HEK293T (cell line): ENCODE data around the gene IL4I1.

Source experiments
- CTCF ChIA-PET: fragments of 350-600 bp; formaldehyde crosslinking; extraction: SDS; loops from one replicate; lab custom pipeline; 2021; ENCODE audit warnings: antibody characterized with exemption, inconsistent platforms; lab: Yijun Ruan, JAX
- POLR2A ChIA-PET: fragments of 350-600 bp; formaldehyde crosslinking; extraction: SDS; loops from one replicate; lab custom pipeline; 2020; ENCODE audit warnings: antibody characterized with exemption, inconsistent platforms; lab: Yijun Ruan, JAX
- DNase-seq: peaks from one replicate; pipeline ENCODE4 v3.0.0; 2012; ENCODE audit warnings: mixed read lengths; ENCODE audit errors: extremely low spot score
- ARNT ChIP-seq: fragments of 450-650 bp; IDR thresholded peaks from 2 replicates; pipeline ENCODE4 v1.6.1; 2017; ENCODE audit warnings: mild to moderate bottlenecking
- BHLHE40 ChIP-seq: fragments of 450-650 bp; IDR thresholded peaks from 2 replicates; pipeline ENCODE4 v1.6.1; 2016; ENCODE audit warnings: mild to moderate bottlenecking, moderate library complexity, borderline replicate concordance
- CTBP1 ChIP-seq: fragments of 450-650 bp; IDR thresholded peaks from 2 replicates; pipeline ENCODE4 v1.6.1; 2016; ENCODE audit warnings: borderline replicate concordance
- ELF4 ChIP-seq: fragments of 450-650 bp; IDR thresholded peaks from 2 replicates; pipeline ENCODE4 v1.6.1; 2017; ENCODE audit warnings: antibody characterized with exemption
- FOXA1 ChIP-seq: fragments of 450-650 bp; IDR thresholded peaks from 2 replicates; pipeline ENCODE4 v1.6.1; 2016; ENCODE audit warnings: mild to moderate bottlenecking
- FOXK2 ChIP-seq: fragments of 450-650 bp; IDR thresholded peaks from 2 replicates; pipeline ENCODE4 v1.6.1; 2016; ENCODE audit warnings: mild to moderate bottlenecking
- FOXM1 ChIP-seq: fragments of 450-650 bp; IDR thresholded peaks from 2 replicates; pipeline ENCODE4 v1.6.1; 2017; ENCODE audit warnings: mild to moderate bottlenecking, borderline replicate concordance
- HDGF ChIP-seq: fragments of 450-650 bp; IDR thresholded peaks from 2 replicates; pipeline ENCODE4 v1.6.1; 2017; ENCODE audit warnings: antibody characterized with exemption, borderline replicate concordance
- L3MBTL2 ChIP-seq: fragments of 450-650 bp; conservative IDR thresholded peaks from 2 replicates; pipeline ENCODE4 v1.6.1; 2016; ENCODE audit warnings: mild to moderate bottlenecking
- LEF1 ChIP-seq: fragments of 450-650 bp; IDR thresholded peaks from 2 replicates; pipeline ENCODE4 v1.6.1; 2017; ENCODE audit warnings: mild to moderate bottlenecking, borderline replicate concordance
- NFRKB ChIP-seq: fragments of 450-650 bp; IDR thresholded peaks from 2 replicates; pipeline ENCODE4 v1.6.1; 2016; ENCODE audit warnings: mild to moderate bottlenecking, moderate library complexity
- PKNOX1 ChIP-seq: fragments of 450-650 bp; IDR thresholded peaks from 2 replicates; pipeline ENCODE4 v1.6.1; 2016
- SP1 ChIP-seq: fragments of 450-650 bp; IDR thresholded peaks from 2 replicates; pipeline ENCODE4 v1.6.1; 2017
- SUZ12 ChIP-seq: fragments of 450-650 bp; IDR thresholded peaks from 2 replicates; pipeline ENCODE4 v1.6.1; 2016; ENCODE audit warnings: mild to moderate bottlenecking
- TARDBP ChIP-seq: fragments of 450-650 bp; IDR thresholded peaks from 2 replicates; pipeline ENCODE4 v1.6.1; 2016
- ZNF384 ChIP-seq: fragments of 450-650 bp; IDR thresholded peaks from 2 replicates; pipeline ENCODE4 v1.6.1; 2016

IL4I1 gene

GRCh38 chr19:49930483-49931011 is 33.9 kb upstream of the IL4I1 start:
- ChIA-PET CTCF (no interaction called here), POLR2A (interaction anchor here (0.8 to 2.6 kb wide), 8 partner anchors 11 to 120 kb away, joined by 3 to 27 read pairs (median 6); partner anchors contain the start of gene PNKP)
- DNase-seq: no peak
- TF ChIP-seq ARNT: no peak
- no peak for TF ChIP-seq FOXM1
- no peak for TF ChIP-seq LEF1
- TF ChIP-seq SUZ12: no peak
- no peak for TF ChIP-seq L3MBTL2
- TF ChIP-seq HDGF: no peak
- TF ChIP-seq NFRKB: no peak
- TF ChIP-seq TARDBP: no peak
- no peak for TF ChIP-seq BHLHE40
- TF ChIP-seq CTBP1: no peak
- no peak for TF ChIP-seq ELF4
- TF ChIP-seq PKNOX1: no peak
- no peak for TF ChIP-seq FOXK2
- no peak for TF ChIP-seq SP1
- no peak for TF ChIP-seq ZNF384
- TF ChIP-seq FOXA1: no peak

GRCh38 chr19:49929611-49930482 is 33.2 kb upstream of the IL4I1 start:
- ChIA-PET CTCF (no interaction called here), POLR2A (interaction anchor here (0.8 to 2.6 kb wide), 18 partner anchors 10 to 120 kb away, joined by 3 to 27 read pairs (median 5); partner anchors contain the start of genes AKT1S1, PNKP, PTOV1 and TBC1D17)
- DNase-seq: peak; percentile 97
- TF ChIP-seq LEF1 (no peak), PKNOX1 (peak; percentile 99), ZNF384 (peak; percentile 39; the same call in 1 of the 2 replicates), BHLHE40 (no peak), FOXA1 (no peak), L3MBTL2 (peak; percentile 44; the same call in 1 of the 2 replicates), ARNT (no peak), TARDBP (no peak), ELF4 (peak; percentile 76; the same call in 1 of the 2 replicates), NFRKB (no peak), FOXM1 (0 out of 2 replicates have a peak, but pooled peaks have one; percentile 20), CTBP1 (no peak), HDGF (peak; percentile 76; the same call in 1 of the 2 replicates)

GRCh38 chr19:49929121-49929610 is 32.5 kb upstream of the IL4I1 start, which contains the start of the genes ATF5 and NUP62:
Gene ATF5, plus strand, starts transcription at chr19:49929205. Its CDS starts 1,646 bp downstream, at chr19:49930851.
Gene NUP62, minus strand, starts transcription at chr19:49929504. Its CDS starts 19,697 bp downstream, at chr19:49909807.
- ChIA-PET POLR2A (interaction anchor here (1.0 to 2.6 kb wide), 17 partner anchors 9 to 119 kb away, joined by 3 to 27 read pairs (median 5); partner anchors contain the start of genes AKT1S1, PNKP, PTOV1 and TBC1D17), CTCF (no interaction called here)
- no peak for TF ChIP-seq FOXM1
- TF ChIP-seq HDGF: no peak
- TF ChIP-seq SUZ12: no peak
- no peak for TF ChIP-seq FOXK2
- TF ChIP-seq BHLHE40: no peak
- peak; percentile 100 for TF ChIP-seq L3MBTL2
- no peak for TF ChIP-seq SP1
- no peak for TF ChIP-seq FOXA1
- TF ChIP-seq TARDBP: no peak
- peak; percentile 96 for DNase-seq

- no peak for DNase-seq
- TF ChIP-seq FOXM1 (no peak), FOXA1 (no peak), FOXK2 (no peak), HDGF (no peak), ARNT (no peak), LEF1 (no peak), NFRKB (no peak), PKNOX1 (no peak), SUZ12 (no peak), ELF4 (no peak)
- POLR2A ChIA-PET: interaction anchor here (1.9 to 2.6 kb wide), 3 partner anchors 33 to 77 kb away, joined by 7 to 16 read pairs (median 15); partner anchors contain the start of genes AKT1S1, PTOV1 and TBC1D17
- CTCF ChIA-PET: no interaction called here
Observed at GRCh38 chr19:49927526-49928264, 31.0 kb upstream of the IL4I1 start.

- TF ChIP-seq L3MBTL2 (no peak), SUZ12 (no peak), ZNF384 (no peak), LEF1 (no peak), ELF4 (no peak), NFRKB (no peak), SP1 (no peak), HDGF (no peak), BHLHE40 (no peak), FOXA1 (no peak), FOXK2 (no peak), ARNT (no peak)
- DNase-seq: no peak
- POLR2A ChIA-PET: no interaction called here
- CTCF ChIA-PET: no interaction called here
Observed at GRCh38 chr19:49926515-49926914, 29.8 kb upstream of the IL4I1 start.
